Fibroblast of mammary gland (primary cell): ENCODE data around the gene SLC24A3.

Experiments used
- DNase-seq: peaks from one replicate; pipeline ENCODE4 v3.0.0-alpha.2; 2010; ENCODE audit warnings: low read depth
- H3K4me3 ChIP-seq: 2 replicates; pipeline ENCODE4 v1.5.1; 2011; ENCODE audit warnings: low read depth, mild to moderate bottlenecking, low read length, moderate library complexity; ENCODE audit not compliant: control insufficient read depth
- TF ChIP-seq, protein P1 (sequence below): conservative IDR thresholded peaks from 2 replicates; pipeline ENCODE4 v1.5.1; 2011; ENCODE audit warnings: low read depth, low read length, inconsistent platforms; ENCODE audit not compliant: control insufficient read depth, insufficient read depth

The SLC24A3 gene

DNA sequence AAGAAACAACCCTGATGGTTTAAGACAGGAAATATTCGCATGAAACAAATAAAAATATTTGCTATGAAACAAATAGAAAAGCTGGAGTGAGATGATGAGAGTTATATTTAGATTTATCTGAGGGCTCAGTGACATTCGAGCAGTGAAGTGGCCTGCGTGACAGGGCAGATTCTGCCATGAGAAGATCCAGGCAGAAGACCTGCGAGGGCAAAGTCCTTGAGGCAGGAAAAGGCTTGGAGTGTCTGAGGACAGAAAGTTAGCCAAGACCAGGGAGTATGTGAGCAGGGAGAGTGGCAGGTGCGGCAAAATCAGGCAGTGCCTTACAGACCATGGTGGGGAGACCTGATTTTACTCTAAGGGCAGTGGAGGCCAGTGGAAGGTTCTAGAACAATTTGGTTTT lies 478.7 kb downstream of the SLC24A3 start:
- TF ChIP-seq, protein P1, sequence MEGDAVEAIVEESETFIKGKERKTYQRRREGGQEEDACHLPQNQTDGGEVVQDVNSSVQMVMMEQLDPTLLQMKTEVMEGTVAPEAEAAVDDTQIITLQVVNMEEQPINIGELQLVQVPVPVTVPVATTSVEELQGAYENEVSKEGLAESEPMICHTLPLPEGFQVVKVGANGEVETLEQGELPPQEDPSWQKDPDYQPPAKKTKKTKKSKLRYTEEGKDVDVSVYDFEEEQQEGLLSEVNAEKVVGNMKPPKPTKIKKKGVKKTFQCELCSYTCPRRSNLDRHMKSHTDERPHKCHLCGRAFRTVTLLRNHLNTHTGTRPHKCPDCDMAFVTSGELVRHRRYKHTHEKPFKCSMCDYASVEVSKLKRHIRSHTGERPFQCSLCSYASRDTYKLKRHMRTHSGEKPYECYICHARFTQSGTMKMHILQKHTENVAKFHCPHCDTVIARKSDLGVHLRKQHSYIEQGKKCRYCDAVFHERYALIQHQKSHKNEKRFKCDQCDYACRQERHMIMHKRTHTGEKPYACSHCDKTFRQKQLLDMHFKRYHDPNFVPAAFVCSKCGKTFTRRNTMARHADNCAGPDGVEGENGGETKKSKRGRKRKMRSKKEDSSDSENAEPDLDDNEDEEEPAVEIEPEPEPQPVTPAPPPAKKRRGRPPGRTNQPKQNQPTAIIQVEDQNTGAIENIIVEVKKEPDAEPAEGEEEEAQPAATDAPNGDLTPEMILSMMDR, result no peak
- DNase-seq, result no peak
- H3K4me3 ChIP-seq, result no peak overlapping the region

DNA sequence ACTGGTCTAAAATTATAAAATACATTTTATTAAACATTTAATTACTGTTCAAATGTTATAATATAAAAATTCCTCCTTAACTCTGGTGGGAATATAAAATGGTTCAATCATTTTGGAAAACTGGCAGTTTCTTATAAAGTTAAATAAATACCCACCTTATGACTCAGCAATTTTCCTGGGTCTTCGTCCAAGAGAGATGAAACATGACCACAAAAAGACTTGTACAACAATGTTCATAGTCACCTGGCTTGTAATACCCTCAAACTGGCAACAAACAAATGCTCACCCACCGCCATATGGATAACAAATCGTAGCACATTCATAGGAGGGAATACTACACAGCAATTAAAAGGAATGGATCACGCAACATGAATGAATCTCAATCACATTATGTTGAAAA lies 479.7 kb downstream of the SLC24A3 start:
- peak; percentile 55 for DNase-seq
- TF ChIP-seq, protein P1, result no peak
- no peak overlapping the region for H3K4me3 ChIP-seq

DNA sequence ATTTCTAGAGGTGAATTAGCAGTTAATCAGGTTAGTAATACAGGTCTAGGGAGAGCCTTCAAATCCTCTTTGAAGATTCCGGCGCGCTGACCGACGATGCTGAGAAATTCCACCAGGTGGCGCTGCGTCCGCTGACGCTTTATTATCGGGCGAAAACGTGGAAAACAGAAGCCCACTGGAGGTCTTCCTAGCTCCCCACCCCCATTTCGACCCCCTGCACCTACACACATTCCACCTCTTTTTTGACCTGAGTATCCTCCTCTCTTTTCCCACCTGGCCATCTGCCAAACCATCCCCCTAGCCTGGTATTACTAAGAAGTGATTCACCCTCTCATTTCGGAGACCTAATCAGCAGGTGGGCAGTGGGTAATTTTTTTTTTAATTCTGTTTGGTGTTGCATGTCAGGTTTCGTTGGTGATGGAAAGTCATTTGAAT lies 480.3 kb downstream of the SLC24A3 start:
- peak; percentile 39 for DNase-seq
- no peak overlapping the region for H3K4me3 ChIP-seq
- TF ChIP-seq, protein P1, result peak; percentile 90

DNA sequence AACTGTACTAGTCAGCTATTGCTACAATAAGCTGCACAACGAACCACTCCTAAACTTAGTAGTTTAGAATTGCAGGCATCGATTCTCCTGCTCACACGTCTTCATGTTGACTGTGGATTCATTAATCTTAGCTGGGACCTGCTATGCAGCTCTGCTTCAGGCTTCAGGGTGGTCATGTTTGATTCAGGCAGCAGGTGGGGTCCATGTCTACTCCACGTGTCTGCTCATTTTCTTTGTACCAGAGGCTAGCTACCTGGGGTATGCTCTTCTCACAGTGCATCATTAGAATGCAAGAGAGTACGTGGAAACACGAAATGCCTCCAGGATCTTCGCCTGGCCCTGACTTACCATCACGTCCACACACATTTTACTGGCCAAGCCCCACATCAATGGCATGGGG lies 481.1 kb downstream of the SLC24A3 start:
- no peak for DNase-seq
- no peak overlapping the region for H3K4me3 ChIP-seq
- TF ChIP-seq, protein P1, result no peak

DNA sequence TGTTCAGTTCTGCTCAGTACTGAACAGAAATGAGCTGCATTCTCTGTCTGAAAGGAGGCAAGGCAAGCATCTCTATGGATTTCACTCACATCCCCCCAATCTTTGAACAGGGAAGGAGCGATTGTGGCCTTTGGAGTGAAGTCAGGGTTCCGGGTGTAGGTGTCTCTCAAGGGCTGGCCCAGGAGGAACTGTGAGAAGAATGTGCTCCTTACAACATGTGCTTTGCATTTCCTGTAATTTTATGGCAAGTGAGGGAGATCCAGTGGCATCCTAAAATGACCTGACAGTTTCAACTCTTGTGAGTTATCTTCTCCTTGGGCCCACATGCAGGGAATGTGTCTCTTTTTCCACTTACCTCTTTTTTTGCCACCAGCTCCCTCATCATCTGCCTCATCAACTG lies 482.6 kb downstream of the SLC24A3 start:
- no peak for DNase-seq
- TF ChIP-seq, protein P1, result no peak

DNA sequence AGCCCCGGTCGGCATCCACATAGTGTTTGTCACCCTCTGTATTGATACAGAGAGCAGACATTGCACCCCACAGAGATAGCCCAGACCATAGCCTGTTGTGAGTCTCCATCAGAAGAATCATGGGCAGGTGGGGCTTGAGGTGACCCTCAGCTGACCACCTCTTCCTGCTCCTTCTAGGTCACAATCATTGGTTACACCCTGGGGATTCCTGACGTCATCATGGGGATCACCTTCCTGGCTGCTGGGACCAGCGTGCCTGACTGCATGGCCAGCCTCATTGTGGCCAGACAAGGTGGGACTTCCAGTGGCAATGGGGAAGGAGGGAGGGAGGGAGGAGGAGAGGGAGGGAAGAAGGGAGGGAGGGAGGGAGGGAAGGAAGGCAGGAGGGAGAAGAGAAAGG lies 484.2 kb downstream of the SLC24A3 start:
- no peak for DNase-seq
- no peak overlapping the region for H3K4me3 ChIP-seq
- TF ChIP-seq, protein P1, result no peak

More for the DNA sequence above, 482.6 kb downstream of the SLC24A3 start:
- no peak overlapping the region for H3K4me3 ChIP-seq

DNA sequence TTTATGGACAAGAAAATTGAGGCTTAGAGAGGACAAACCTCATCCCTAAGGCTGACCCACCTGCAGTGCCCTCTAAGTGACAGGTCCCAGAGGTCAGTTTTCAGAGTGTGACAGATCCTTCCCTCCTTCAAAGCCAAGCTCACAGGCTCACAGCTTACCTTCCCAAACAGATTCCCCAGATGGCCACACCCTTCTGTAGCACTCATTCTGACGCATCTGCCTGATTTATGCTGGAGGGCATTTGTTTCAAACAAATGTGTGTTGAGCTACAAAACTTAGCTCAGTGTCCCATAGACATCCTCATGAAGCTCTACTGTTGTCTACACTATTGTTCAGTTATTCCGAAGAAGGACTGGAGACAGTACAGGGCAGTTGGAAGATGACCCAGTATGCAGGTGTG lies 485.0 kb downstream of the SLC24A3 start:
- no peak for DNase-seq
- no peak overlapping the region for H3K4me3 ChIP-seq
- TF ChIP-seq, protein P1, result no peak
